GM12872 (cell line): ENCODE results near the gene CTSZ.

ENCODE experiments used
- CTCF ChIP-seq: IDR thresholded peaks from 3 replicates; pipeline ENCODE4 v1.5.1; 2011; ENCODE audit warnings: low read depth, mild to moderate bottlenecking, low read length, moderate library complexity; ENCODE audit not compliant: insufficient read depth

Gene CTSZ

GRCh38 chr20:59010321-59010994, 3.4 kb upstream of the CTSZ start:
- TF ChIP-seq CTCF, result no peak

- no peak for TF ChIP-seq CTCF
These were observed 1.8 kb upstream of the CTSZ start for GRCh38 chr20:59008715-59009336.

- TF ChIP-seq CTCF, result no peak
These were observed 834 bp upstream of the CTSZ start for GRCh38 chr20:59007665-59008511.

GRCh38 chr20:59006167-59006863, 739 bp downstream of the CTSZ start:
- no peak for TF ChIP-seq CTCF

- TF ChIP-seq CTCF, result no peak
These were observed 1.4 kb downstream of the CTSZ start for GRCh38 chr20:59005523-59006166.

GRCh38 chr20:59004763-59005522, 2.1 kb downstream of the CTSZ start:
- TF ChIP-seq CTCF, result no peak
